ENCODE data around the gene RNFT2. TPM values are rescaled to one million over a fixed set of nuclear protein-coding genes. Genes with fewer than 3 reads are reported as not detected.
"Not testable (repeated sequence)": the region's sequence is repeated elsewhere in the genome, so short reads cannot be mapped to it uniquely, and the experiment has no call there.

RNFT2 gene
- total and polyA plus RNA-seq, 3 donors from 2014 or later = 6.8 to 11.7 (median 9.0) TPM

DNA sequence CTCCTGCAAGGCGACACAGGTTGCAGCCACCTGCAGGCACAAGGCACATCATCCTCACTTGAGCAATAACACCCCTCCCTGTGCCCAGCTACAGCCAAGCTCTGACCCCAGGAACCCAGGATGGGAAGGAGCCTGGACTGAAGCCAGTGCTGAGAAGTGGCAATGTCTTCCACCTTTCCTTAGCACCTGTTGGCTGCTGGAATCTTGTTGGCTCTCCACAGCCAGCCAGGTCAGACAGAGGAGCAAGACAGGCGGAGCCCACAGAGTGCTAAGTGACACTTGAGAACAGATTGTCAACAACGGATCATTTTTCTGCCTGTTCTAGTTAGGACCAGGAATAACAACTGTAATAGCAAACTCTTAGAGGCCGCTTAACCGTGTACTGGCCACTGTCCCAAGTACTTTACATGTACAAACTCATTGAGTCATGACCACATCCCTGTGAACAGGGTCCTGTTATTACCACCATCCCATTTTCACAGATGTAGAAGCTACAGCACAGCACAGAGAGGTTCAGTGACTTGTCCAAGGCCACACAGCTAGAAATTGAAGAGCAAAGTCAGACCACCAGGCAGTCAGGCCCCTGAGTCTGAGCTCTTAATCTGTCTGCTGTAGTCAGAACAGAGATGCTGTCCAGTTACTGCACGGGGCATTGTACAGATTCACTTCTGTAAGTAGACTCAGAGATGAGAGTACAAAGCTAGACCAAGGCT lies 45.6 kb downstream of the RNFT2 start:
- H3K36me3 ChIP-seq (ENCODE audit: low read depth, missing control alignments) = no peaks in the 10 kb centered on the region
- no peak for DNase-seq
- no peaks in the 10 kb centered on the region for H3K9me3 ChIP-seq
- TF ChIP-seq POLR2A (IDR thresholded peaks at IDR 0.05) = no peak
- TF ChIP-seq, protein P1, sequence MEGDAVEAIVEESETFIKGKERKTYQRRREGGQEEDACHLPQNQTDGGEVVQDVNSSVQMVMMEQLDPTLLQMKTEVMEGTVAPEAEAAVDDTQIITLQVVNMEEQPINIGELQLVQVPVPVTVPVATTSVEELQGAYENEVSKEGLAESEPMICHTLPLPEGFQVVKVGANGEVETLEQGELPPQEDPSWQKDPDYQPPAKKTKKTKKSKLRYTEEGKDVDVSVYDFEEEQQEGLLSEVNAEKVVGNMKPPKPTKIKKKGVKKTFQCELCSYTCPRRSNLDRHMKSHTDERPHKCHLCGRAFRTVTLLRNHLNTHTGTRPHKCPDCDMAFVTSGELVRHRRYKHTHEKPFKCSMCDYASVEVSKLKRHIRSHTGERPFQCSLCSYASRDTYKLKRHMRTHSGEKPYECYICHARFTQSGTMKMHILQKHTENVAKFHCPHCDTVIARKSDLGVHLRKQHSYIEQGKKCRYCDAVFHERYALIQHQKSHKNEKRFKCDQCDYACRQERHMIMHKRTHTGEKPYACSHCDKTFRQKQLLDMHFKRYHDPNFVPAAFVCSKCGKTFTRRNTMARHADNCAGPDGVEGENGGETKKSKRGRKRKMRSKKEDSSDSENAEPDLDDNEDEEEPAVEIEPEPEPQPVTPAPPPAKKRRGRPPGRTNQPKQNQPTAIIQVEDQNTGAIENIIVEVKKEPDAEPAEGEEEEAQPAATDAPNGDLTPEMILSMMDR (IDR thresholded peaks at IDR 0.05) = no peak
- H3K27me3 ChIP-seq = no peaks in the 10 kb centered on the region
- intact Hi-C loops (cut with DNase I; ENCODE audit: low total_unique reads) = no loop called here
- no peak overlapping the region for H3K27ac ChIP-seq
- H3K4me1 ChIP-seq = no peaks in the 10 kb centered on the region
- WGBS, 2 donors = 78 to 81% methylated on average over 5 to 6 of the region's 6 CpGs
- H3K4me3 ChIP-seq = no peak overlapping the region

DNA sequence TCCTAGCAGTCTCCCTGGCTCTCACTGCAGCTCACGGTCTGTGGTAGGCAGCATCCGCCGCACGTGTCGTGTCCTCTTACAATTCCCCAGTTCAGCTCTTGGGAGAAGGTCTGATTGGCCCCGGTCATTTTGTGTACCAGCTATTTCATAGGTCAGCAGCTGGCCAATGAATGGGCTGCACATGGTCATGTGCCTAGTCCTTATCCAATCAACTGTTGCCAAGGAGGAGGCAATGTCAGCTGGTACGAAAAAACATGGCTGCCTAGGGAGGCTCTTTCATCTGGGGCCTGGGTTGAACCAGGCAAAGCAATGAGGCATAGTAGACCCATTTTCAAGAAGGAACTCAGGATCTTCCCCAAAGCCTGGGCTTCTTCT lies 46.1 kb downstream of the RNFT2 start:
- H3K4me1 ChIP-seq = no peaks in the 10 kb centered on the region
- H3K4me3 ChIP-seq = no peak overlapping the region
- DNase-seq = peak; percentile 82
- H3K36me3 ChIP-seq (ENCODE audit: low read depth, missing control alignments) = no peaks in the 10 kb centered on the region
- H3K27me3 ChIP-seq = no peaks in the 10 kb centered on the region
- 38 to 67% methylated on average over 5 to 7 of the region's 7 CpGs for WGBS, 2 donors
- TF ChIP-seq, protein P1 (IDR thresholded peaks at IDR 0.05) = no peak
- TF ChIP-seq POLR2A (IDR thresholded peaks at IDR 0.05) = no peak
- H3K27ac ChIP-seq = no peak overlapping the region
- H3K9me3 ChIP-seq = no peaks in the 10 kb centered on the region
- intact Hi-C loops (cut with DNase I; ENCODE audit: low total_unique reads) = no loop called here

DNA sequence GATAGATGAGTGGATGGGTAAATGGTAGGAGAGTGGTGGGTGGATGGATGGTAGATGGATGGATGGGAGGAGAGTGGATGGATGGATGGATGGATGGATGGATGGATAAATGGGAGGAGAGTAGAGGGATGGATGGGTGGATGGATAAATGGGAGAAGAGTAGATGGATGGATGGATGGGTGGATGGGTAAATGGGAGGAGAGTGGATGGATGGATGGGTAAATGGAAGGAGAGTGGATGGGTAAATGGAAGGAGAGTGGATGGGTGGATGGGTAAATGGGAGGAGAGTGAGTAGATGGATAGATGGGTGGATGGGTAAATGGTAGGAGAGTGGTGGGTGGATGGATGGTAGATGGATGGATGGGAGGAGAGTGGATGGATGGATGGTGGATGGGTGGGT lies 51.4 kb downstream of the RNFT2 start:
- DNase-seq; H3K4me1 ChIP-seq; H3K4me3 ChIP-seq; H3K27me3 ChIP-seq; intact Hi-C loops (cut with DNase I; ENCODE audit: low total_unique reads); H3K36me3 ChIP-seq (ENCODE audit: low read depth, missing control alignments); H3K9me3 ChIP-seq; H3K27ac ChIP-seq: not testable (repeated sequence)

DNA sequence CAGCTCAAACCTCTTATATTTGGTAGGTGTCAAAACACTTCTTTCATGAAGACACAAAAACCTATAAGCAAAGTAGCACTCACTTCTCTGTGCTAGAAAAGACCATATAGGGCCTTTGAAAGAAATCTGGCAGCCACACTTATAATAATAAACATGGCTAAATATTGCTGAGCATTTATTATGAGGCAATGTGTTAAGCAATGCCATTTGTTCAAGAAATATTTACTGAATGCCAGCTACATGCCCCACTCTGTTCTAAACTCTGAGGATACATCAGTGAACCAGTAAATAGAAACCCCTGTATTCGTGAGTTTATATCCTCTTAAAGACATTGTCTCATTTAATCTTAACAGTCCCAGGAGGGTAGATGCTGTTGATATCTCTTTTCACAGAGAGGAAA lies 52.0 kb downstream of the RNFT2 start:
- no peak for DNase-seq
- WGBS, 2 donors = 81 to 88% methylated on average over 1 of the region's 1 CpG
- no peaks in the 10 kb centered on the region for H3K4me1 ChIP-seq

DNA sequence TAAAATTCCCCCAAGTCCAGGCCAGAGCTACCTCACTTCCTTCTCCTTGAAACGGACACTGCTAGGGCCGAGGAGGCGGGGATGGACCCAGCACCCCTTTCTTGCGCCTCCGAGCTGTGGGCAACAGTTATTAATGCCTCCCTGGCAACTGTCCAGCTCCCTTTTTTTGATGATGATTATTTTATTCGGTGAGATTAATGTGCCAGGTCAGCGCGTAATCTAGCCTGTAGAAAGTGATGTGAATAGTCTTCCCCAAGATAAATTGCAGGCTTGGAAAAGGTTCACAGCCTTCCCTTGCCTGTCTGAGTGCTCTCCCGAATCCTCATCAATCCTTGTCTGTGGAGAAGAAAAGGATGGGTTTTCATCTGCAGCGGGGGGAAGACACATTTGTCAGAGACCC lies 54.3 kb downstream of the RNFT2 start:
- no peak for DNase-seq
- Histone ChIP-seq H3K27ac (no peak overlapping the region), H3K4me3 (no peak overlapping the region), H3K36me3 (ENCODE audit: low read depth, missing control alignments) (no peaks in the 10 kb centered on the region), H3K4me1 (no peaks in the 10 kb centered on the region), H3K9me3 (no peaks in the 10 kb centered on the region), H3K27me3 (no peaks in the 10 kb centered on the region)
- intact Hi-C loops (cut with DNase I; ENCODE audit: low total_unique reads) = no loop called here
- WGBS, 2 donors = 84 to 85% methylated on average over 10 of the region's 10 CpGs
- no peak for TF ChIP-seq POLR2A (IDR thresholded peaks at IDR 0.05)
- TF ChIP-seq, protein P1 (IDR thresholded peaks at IDR 0.05) = no peak

More for the DNA sequence above, 52.0 kb downstream of the RNFT2 start:
- Histone ChIP-seq H3K36me3 (ENCODE audit: low read depth, missing control alignments) (no peaks in the 10 kb centered on the region), H3K27ac (no peak overlapping the region), H3K9me3 (no peaks in the 10 kb centered on the region), H3K4me3 (no peak overlapping the region), H3K27me3 (no peaks in the 10 kb centered on the region)
- intact Hi-C loops (cut with DNase I; ENCODE audit: low total_unique reads) = no loop called here
- no peak for TF ChIP-seq POLR2A (IDR thresholded peaks at IDR 0.05)
- TF ChIP-seq, protein P1 (IDR thresholded peaks at IDR 0.05) = no peak
